SK-N-MC (cell line): ENCODE data around the gene PTGIS.

Experiments
- DNase-seq: peaks from one replicate; pipeline ENCODE4 v3.0.0-alpha.2; 2011; ENCODE audit warnings: low read depth, low spot score
- H3K27ac ChIP-seq: fragments of 200-600 bp; sonication (generic); 2 replicates; pipeline ENCODE4 v1.5.1; 2016; ENCODE audit warnings: mixed run types
- H3K36me3 ChIP-seq: fragments of 200-600 bp; sonication (generic); 2 replicates; pipeline ENCODE4 v1.6.1; 2017; ENCODE audit warnings: antibody characterized with exemption, low read length, mixed read lengths; ENCODE audit not compliant: insufficient read depth
- H3K4me3 ChIP-seq: fragments of 200-600 bp; sonication (generic); 2 replicates; pipeline ENCODE4 v1.5.1; 2016
- H3K9ac ChIP-seq: fragments of 200-600 bp; sonication (generic); 2 replicates; pipeline ENCODE4 v1.8.0; 2017; ENCODE audit warnings: mixed run types, mixed read lengths; ENCODE audit not compliant: insufficient read length
- H3K9me3 ChIP-seq: fragments of 200-600 bp; sonication (generic); 2 replicates; pipeline ENCODE4 v1.6.1; 2017; ENCODE audit warnings: low read depth, mild to moderate bottlenecking, antibody characterized with exemption, low read length, moderate library complexity, mixed read lengths
- EZH2 ChIP-seq: fragments of 200-600 bp; sonication (generic); IDR thresholded peaks from one replicate; pipeline ENCODE4 v1.6.1; 2017; ENCODE audit warnings: antibody characterized with exemption
- FOXP2 ChIP-seq: optimal IDR thresholded peaks from 2 replicates; pipeline ENCODE3; 2011; ENCODE audit warnings: mild to moderate bottlenecking, moderate library complexity; ENCODE audit not compliant: insufficient read depth; ENCODE audit errors: extremely low read length, control extremely low read depth
- POLR2AphosphoS5 ChIP-seq: IDR thresholded peaks from 2 replicates; pipeline ENCODE4 v1.6.1; 2012; ENCODE audit warnings: mild to moderate bottlenecking, low read depth, low read length, borderline replicate concordance

The PTGIS gene

DNA sequence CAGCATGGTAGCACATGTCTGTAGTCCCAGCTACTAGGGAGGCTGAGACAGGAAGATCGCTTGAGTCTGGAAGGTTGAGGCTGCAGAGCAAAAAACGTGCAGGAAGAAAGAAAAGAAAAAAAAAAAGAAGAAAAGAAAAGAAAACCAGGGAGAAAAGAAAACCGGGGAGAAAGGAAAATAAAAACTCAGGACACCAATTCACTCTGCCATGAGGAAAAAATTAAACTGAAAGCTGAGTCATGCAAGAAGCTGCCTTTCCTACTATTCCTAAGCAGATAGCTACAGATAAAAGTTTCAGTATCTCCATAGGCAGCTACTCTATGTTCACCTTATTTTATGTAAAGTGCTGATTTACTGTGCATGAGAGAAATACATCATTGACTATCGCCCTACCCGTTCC, 10.5 kb downstream of the PTGIS start:
- TF ChIP-seq FOXP2 (no peak), EZH2 (no peak), POLR2AphosphoS5 (no peak)
- no peak overlapping the region for H3K9ac ChIP-seq

DNA sequence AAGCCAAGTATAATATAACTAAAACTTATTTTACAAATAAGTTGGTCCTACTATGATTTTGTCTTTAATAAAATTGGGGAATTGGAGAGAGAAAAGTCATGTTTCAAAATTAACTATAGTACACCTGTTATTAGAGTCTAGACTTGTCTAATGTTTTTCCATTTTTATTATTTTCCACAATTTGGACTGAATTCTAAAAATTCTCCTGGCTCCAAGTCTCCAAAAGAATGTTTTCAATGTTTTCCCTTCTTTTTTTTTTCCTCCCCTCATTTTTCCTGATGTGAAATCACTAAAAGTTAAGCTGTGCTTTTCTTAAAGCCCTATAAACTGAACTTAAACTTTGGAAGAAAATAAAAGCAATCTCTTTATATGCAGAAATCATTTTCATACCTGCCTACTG, 11.3 kb downstream of the PTGIS start:
- Histone ChIP-seq H3K9me3 (no peaks in the 10 kb centered on the region), H3K36me3 (no peaks in the 10 kb centered on the region), H3K4me3 (no peak overlapping the region), H3K27ac (no peak overlapping the region), H3K9ac (no peak overlapping the region)
- no peak for DNase-seq
- TF ChIP-seq POLR2AphosphoS5 (no peak), EZH2 (no peak), FOXP2 (no peak)

More for the DNA sequence above, 10.5 kb downstream of the PTGIS start:
- Histone ChIP-seq H3K36me3 (no peaks in the 10 kb centered on the region), H3K4me3 (no peak overlapping the region), H3K27ac (no peak overlapping the region), H3K9me3 (no peaks in the 10 kb centered on the region)
- DNase-seq = no peak

DNA sequence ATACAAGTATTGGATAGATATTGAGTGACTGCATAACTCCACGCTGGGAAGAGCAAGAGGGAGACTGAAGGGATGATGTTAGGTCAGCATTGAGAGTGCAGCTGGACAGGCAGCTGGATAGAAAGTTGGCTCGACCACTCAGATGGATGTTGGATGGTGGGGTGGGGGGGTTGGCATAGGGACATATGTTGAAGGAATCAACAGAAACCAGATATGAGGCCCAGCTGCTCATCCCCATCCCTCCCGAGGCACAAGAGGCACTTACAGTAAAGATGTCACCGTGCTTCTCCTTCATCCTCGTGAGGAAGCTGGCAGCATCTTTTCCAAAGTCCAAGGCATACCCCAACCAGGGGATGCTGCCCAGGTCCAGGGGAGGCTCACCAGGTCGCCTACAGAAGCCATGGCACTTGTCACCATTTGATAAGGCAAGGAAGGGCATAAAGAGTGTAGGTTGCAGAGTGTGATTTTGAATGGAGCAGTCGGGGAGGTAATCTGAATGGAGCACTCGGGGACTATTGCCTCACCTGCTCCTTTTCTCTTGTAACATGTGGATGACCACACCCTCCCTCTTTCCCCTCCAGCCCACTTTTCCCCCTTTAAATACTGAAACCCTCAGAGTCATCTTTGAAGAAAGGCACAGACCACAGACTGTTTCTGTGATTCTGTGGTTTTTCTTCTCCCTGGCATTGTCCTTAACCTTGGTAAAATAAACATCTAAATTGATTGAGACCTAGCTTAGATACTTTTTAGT, 18.0 kb downstream of the PTGIS start:
- Histone ChIP-seq H3K27ac (no peak overlapping the region), H3K4me3 (no peak overlapping the region), H3K9me3 (no peaks in the 10 kb centered on the region), H3K9ac (no peak overlapping the region), H3K36me3 (no peaks in the 10 kb centered on the region)
- no peak for DNase-seq
- TF ChIP-seq EZH2 = no peak
- TF ChIP-seq FOXP2 = no peak
- no peak for TF ChIP-seq POLR2AphosphoS5

DNA sequence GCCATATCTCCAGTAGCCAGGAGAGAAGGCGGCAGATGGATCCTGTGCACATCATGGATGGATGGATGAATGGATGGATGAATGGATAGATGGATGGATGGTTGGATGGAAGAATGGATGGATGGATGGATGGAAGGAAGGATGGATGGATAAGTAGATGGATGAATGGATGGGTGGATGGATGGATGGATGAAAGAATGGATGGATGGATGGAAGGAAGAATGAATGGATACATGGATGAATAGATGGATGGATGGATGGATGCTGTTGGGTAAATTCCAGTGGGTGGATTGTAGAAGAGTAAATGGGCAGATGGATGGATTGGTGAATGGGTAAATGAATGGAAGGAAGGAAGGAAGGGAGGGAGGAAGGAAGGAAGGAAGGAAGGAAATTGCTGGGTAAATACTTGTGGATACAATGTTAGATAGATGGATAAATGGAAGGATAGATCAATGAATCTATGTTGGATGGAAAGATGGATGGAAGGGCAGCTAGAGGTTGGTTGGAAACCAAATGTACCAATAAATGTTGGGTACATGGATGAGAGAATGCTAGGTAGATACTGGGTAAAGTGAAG, 19.5 kb downstream of the PTGIS start:
- Histone ChIP-seq H3K27ac (no peak overlapping the region), H3K9ac (no peak overlapping the region), H3K9me3 (no peaks in the 10 kb centered on the region), H3K36me3 (no peaks in the 10 kb centered on the region), H3K4me3 (no peak overlapping the region)
- no peak for DNase-seq
- no peak for TF ChIP-seq POLR2AphosphoS5
- no peak for TF ChIP-seq EZH2
- no peak for TF ChIP-seq FOXP2

DNA sequence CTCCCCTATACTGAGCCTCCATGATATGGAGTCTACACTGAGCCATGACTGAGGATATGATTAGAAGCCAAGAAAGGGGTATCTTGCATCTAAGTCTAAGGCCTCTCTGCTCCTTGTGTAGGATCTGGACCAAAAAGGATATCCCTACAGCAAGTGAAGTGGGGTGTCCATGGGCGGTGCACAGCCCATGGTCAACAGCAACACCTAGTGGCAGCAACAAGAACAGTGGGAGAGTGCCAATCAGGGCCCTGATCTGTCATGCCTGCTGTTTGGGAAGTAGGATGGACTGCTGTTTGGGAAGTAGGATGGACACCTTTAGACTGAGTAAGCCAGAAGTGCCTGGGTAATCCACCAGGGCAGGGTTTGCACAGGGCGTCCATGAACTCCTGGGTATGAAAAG, 22.4 kb downstream of the PTGIS start:
- no peak overlapping the region for H3K27ac ChIP-seq
- H3K36me3 ChIP-seq = no peaks in the 10 kb centered on the region
- no peak for DNase-seq
- H3K9me3 ChIP-seq = no peaks in the 10 kb centered on the region
- TF ChIP-seq EZH2 (no peak), POLR2AphosphoS5 (no peak), FOXP2 (no peak)
- no peak overlapping the region for H3K4me3 ChIP-seq
- H3K9ac ChIP-seq = no peak overlapping the region

DNA sequence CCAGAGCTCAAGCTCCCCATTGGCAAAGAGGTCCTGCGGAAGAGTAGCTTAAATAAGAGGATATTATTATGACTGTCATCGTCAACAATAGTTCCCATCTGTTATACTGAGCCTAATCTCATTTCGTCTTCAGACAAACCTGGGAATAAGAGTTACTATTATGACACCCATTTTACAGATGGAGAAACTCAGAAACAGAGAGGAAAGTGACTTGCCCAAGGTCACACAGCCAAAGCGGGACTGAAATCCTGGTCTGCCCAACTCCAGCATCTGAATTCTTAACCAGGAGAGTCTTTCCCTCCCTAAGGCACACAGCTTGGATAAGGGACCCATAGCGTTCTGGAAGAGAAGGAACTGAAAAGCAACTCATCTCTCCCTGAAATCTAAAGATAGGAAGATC, 23.4 kb downstream of the PTGIS start:
- H3K9me3 ChIP-seq = no peaks in the 10 kb centered on the region
- no peak overlapping the region for H3K9ac ChIP-seq
- H3K4me3 ChIP-seq = no peak overlapping the region
- TF ChIP-seq EZH2 (no peak), FOXP2 (no peak), POLR2AphosphoS5 (no peak)
- no peaks in the 10 kb centered on the region for H3K36me3 ChIP-seq
- no peak for DNase-seq
- no peak overlapping the region for H3K27ac ChIP-seq

DNA sequence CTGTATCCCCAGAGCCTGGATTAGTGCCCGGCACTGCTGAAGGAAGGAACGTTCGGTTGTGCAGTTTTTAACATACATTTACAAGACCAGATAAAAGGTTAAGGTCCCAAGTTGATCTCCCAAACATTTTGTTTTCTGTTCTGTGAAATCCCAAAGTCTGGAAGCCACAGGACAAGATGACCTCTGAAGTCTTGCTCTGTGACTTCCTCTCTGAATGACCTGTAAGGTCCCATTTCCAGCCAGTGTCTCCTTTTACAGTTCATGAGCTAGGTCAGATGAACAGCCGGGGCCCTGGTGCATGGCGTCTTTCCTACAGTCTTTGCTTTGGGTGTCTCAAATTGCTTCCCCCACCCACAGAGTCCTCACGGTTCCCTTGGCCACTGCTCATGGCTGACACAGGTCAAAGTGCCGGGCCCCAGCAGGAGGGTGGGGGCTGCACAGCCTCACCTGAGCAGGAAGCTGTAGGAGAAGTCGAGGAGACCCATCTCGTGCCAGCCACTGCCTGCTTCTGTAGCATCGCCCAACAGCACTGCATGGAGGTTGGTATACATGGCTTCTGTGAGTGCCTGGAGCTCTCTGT, 24.0 kb downstream of the PTGIS start:
- Histone ChIP-seq H3K9me3 (no peaks in the 10 kb centered on the region), H3K27ac (no peak overlapping the region), H3K36me3 (no peaks in the 10 kb centered on the region), H3K9ac (no peak overlapping the region), H3K4me3 (no peak overlapping the region)
- no peak for DNase-seq
- no peak for TF ChIP-seq FOXP2
- no peak for TF ChIP-seq POLR2AphosphoS5
- no peak for TF ChIP-seq EZH2

DNA sequence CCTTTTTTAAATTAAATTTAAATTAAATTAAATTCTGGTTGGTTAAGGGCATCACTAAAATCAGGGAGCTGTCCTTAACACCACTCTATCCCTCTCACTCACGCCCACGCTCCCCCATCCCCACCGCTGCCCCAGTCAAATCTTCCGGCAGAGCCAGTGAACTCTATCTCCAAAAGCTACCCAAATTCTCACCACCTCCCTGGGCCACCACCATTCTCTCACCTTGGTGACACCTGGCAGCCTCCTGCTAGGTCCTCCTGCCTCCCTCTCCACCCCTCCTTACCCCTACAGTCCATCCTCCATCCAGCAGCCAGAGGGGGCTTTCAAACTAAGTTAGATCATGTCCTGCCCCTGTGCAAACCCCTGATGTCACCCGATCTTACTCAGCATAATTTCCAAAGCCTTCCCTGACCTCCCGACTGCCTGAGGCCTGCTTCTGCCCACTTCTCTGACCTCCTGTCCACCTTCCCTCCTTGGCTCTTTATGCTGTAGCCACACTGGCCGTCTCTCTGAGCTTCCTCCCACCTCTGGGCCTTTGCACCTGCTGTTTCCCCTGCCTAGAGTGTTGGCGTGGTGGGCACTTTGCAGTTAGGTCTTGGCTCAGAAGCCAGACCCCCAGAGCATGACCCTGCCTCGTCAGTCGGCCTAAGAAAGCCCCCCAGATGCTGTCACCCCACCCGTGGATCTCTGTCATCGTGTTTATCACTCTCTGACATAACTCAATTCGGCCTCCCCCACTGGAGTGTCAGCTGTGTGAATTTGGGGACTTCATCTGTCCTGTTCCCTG, 24.7 kb downstream of the PTGIS start:
- no peak for DNase-seq
- no peak overlapping the region for H3K4me3 ChIP-seq
- no peaks in the 10 kb centered on the region for H3K36me3 ChIP-seq
- H3K9me3 ChIP-seq = no peaks in the 10 kb centered on the region
- no peak overlapping the region for H3K27ac ChIP-seq
- no peak for TF ChIP-seq EZH2
- TF ChIP-seq FOXP2 = no peak
- TF ChIP-seq POLR2AphosphoS5 = no peak
- no peak overlapping the region for H3K9ac ChIP-seq
